ENCODE data around the gene CCT6A. TPM values are rescaled to one million over a fixed set of nuclear protein-coding genes. Genes with fewer than 3 reads are reported as not detected.
"Not testable (repeated sequence)": the region's sequence is repeated elsewhere in the genome, so short reads cannot be mapped to it uniquely, and the experiment has no call there.

Gene CCT6A
- total and polyA plus RNA-seq, 9 of the 15 experiments (the other 6 are each of a cell fraction or from before 2014, with no cell fraction given): 244 to 708 (median 387) TPM

DNA sequence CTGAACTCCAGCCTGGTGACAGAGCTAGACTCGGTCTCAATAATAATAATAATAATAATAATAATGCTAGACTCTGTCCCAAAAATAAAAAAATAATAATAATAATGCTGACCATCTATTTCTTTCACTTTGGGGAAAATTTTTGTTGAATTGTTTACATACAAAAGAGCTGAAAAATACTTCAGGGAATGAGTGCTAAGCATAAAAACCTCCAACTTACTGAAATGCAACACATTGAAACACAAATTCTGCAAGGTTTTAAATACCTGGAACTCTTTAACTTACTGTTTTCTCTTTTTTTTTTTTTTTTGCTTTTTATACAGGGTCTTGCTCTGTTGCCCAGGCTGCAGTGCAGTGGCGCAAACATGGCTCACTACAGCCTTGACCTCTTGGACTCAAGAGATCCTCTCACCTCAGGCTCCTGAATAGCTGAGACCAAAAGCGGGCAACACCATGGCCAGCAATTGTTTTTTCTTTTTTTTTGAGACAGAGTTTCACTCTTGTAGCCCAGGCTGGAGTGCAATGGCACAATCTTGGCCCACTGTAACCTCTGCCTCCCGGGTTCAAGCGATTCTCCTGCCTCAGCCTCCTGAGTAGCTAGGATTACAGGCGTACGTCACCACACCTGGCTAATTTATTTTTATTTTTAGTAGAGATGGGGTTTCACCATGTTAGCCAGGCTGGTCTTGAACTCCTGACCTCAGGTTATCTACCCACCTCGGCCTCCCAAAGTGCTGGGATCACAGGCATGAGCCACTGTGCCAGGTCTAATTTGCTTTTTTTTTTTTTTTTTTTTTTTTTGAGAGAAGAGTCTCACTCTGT, 46.8 kb downstream of the CCT6A start:
- DNase-seq (ENCODE audit: extremely low read depth in 1 of 4, low spot score in 3 of 4); H3K9me3 ChIP-seq (replicated peaks; ENCODE audit: control insufficient read depth, insufficient read depth, low read depth, low read length); in situ Hi-C loops (cut with MboI); H4K20me1 ChIP-seq (replicated peaks; ENCODE audit: control insufficient read depth, insufficient read depth, low read length); H3K4me2 ChIP-seq (ENCODE audit: insufficient read depth, low read length); CTCF ChIA-PET (ENCODE audit: low intra/inter-chr PET ratio); H3K4me1 ChIP-seq (replicated peaks in 1 of 2; ENCODE audit: control insufficient read depth in 2 of 2, insufficient read depth in 2 of 2, low read length in 2 of 2); BruUV-seq (replicated peaks); intact Hi-C loops (cut with micrococcal nuclease); H3K9ac ChIP-seq (ENCODE audit: insufficient read depth in 1 of 2, low read depth in 2 of 2, low read length in 2 of 2); H3K4me3 ChIP-seq; H3K27me3 ChIP-seq (ENCODE audit: control insufficient read depth in 2 of 2, insufficient read depth in 2 of 2, low read length in 2 of 2); FAIRE-seq; H2AFZ ChIP-seq (ENCODE audit: low read depth, low read length); H3K9me1 ChIP-seq (ENCODE audit: control insufficient read depth, insufficient read depth, low read length); H3K27ac ChIP-seq (ENCODE audit: extremely low read depth, low read depth, low read length): not testable (repeated sequence)
- POLR2A ChIA-PET: interaction anchor here (0.6 to 3.7 kb wide), 4 partner anchors 8 to 83 kb away, joined by 3 to 12 read pairs (median 4); partner anchors contain the start of gene CHCHD2
- 63% methylated on average over 3 of the region's 8 CpGs for WGBS (ENCODE audit: insufficient coverage, low coverage, missing lambda C conversion rate)
- peak; percentile 28 for ATAC-seq
- Histone ChIP-seq H3K79me2 (ENCODE audit: control insufficient read depth, insufficient read depth, low read length) (peaks cover 10% of the 10 kb centered on the region), H3K36me3 (ENCODE audit: control insufficient read depth, insufficient read depth, low read length) (peaks cover 43% of the 10 kb centered on the region)
- TF ChIP-seq THRB (CRISPR knock-in tag; conservative IDR thresholded peaks at IDR 0.05) (peak; percentile 75; the same call in 1 of the 2 replicates), POLR2G (IDR thresholded peaks at IDR 0.05; ENCODE audit: low read depth, low read length) (peak; percentile 47), RBM22 (IDR thresholded peaks at IDR 0.05; ENCODE audit: low read depth, low read length, poor library complexity, severe bottlenecking) (peak; percentile 57), ZNF316 (IDR thresholded peaks at IDR 0.05) (peak; percentile 51), POLR2A (conservative IDR thresholded peaks at IDR 0.05) (peak; percentile 65), SUPT5H (IDR thresholded peaks at IDR 0.05) (peak; percentile 73; the same call in 1 of the 2 replicates), NFIC (IDR thresholded peaks at IDR 0.05) (0 out of 2 replicates have a peak, but pooled peaks have one; percentile 4), C11orf30 (IDR thresholded peaks at IDR 0.05; ENCODE audit: low read depth) (peak; percentile 39; the same call in 1 of the 2 replicates), POLR2B (IDR thresholded peaks at IDR 0.05; ENCODE audit: low read depth, partially characterized antibody) (peak; percentile 76), POLR2H (tag; IDR thresholded peaks at IDR 0.05; ENCODE audit: low read depth) (0 out of 2 replicates have a peak, but pooled peaks have one; percentile 42), RBFOX2 (IDR thresholded peaks at IDR 0.05; ENCODE audit: low read depth, low read length) (peak; percentile 62), ZNF121 (CRISPR knock-in tag; conservative IDR thresholded peaks at IDR 0.05) (peak; percentile 91)
